Measurements from ENCODE around the gene TMEM53. TPM values are rescaled to one million over a fixed set of nuclear protein-coding genes. Genes with fewer than 3 reads are reported as not detected.
A peak's percentile ranks its signal among the peaks of the same experiment; 100 is the strongest.

Gene TMEM53
- total RNA-seq, 5 donors from 2014 or later (not counting 1 experiment from before 2014, with no cell fraction given), result 1.1 to 2.8 (median 2.2) TPM

GRCh38 chr1:44641126-44642102 lies 32.9 kb downstream of the TMEM53 start:
- Histone ChIP-seq H3K27ac (ENCODE audit: low read length) (no peak overlapping the region), H3K27me3 (replicated peaks in 1 of 2; ENCODE audit: control insufficient read depth in 2 of 2, extremely low read depth in 1 of 2, insufficient read depth in 2 of 2, low read length in 1 of 2) (no peaks in the 10 kb centered on the region), H3K4me3 (ENCODE audit: control insufficient read depth in 1 of 2, extremely low read depth in 1 of 2, low read length in 1 of 2) (no peak overlapping the region), H3K9me3 (no peaks in the 10 kb centered on the region), H3K36me3 (ENCODE audit: control insufficient read depth in 2 of 2, extremely low read depth in 1 of 2, insufficient read depth in 1 of 2, low read length in 1 of 2) (peaks cover 35 to 98% of the 10 kb centered on the region in 2 donors), H3K4me1 (ENCODE audit: control insufficient read depth in 1 of 2, extremely low read depth in 1 of 2, insufficient read depth in 2 of 2, low read length in 2 of 2) (peaks cover 0 to 2% of the 10 kb centered on the region in 2 experiments)
- H3K4me3 Mint-ChIP-seq, result no peak overlapping the region
- H3K27me3 Mint-ChIP-seq, result no peaks in the 10 kb centered on the region
- H3K4me1 Mint-ChIP-seq, result peaks cover 4 to 14% (median 6%) of the 10 kb centered on the region in 3 donors
- no peaks in the 10 kb centered on the region for H3K9me3 Mint-ChIP-seq
- DNase-seq, result no peak
- ATAC-seq (replicated peaks in 1 of 4), result no peak
- H3K36me3 Mint-ChIP-seq, result peaks cover 40% of the 10 kb centered on the region
- POLR2A ChIA-PET, result no interaction called here
- 94% methylated on average over 7 of the region's 12 CpGs for WGBS (ENCODE audit: insufficient coverage)
- CTCF ChIA-PET, result interaction anchor here in 1 of 2 donors (0.5 to 1.0 kb wide), 2 partner anchors 9 to 10 kb away, joined by 8 to 10 read pairs; no protein-coding TSS in a partner anchor
- peak overlapping the region in 1 of 2 donors; percentile 73 for H3K27ac Mint-ChIP-seq

- Histone ChIP-seq H3K36me3 (ENCODE audit: control insufficient read depth in 2 of 2, extremely low read depth in 1 of 2, insufficient read depth in 1 of 2, low read length in 1 of 2) (peaks cover 30 to 98% of the 10 kb centered on the region in 2 donors), H3K27me3 (replicated peaks in 1 of 2; ENCODE audit: control insufficient read depth in 2 of 2, extremely low read depth in 1 of 2, insufficient read depth in 2 of 2, low read length in 1 of 2) (no peaks in the 10 kb centered on the region), H3K27ac (ENCODE audit: low read length) (no peak overlapping the region), H3K4me1 (ENCODE audit: control insufficient read depth in 1 of 2, extremely low read depth in 1 of 2, insufficient read depth in 2 of 2, low read length in 2 of 2) (peaks cover 0 to 2% of the 10 kb centered on the region in 2 experiments), H3K9me3 (no peaks in the 10 kb centered on the region), H3K4me3 (ENCODE audit: control insufficient read depth in 1 of 2, extremely low read depth in 1 of 2, low read length in 1 of 2) (no peak overlapping the region)
- ATAC-seq (replicated peaks in 1 of 4) (no peak), DNase-seq (no peak)
- POLR2A ChIA-PET, result no interaction called here
- Mint-ChIP-seq H3K4me1 (peaks cover 11 to 15% (median 11%) of the 10 kb centered on the region in 3 donors), H3K4me3 (no peak overlapping the region), H3K27me3 (no peaks in the 10 kb centered on the region), H3K9me3 (no peaks in the 10 kb centered on the region), H3K27ac (no peak overlapping the region), H3K36me3 (peaks cover 49% of the 10 kb centered on the region)
- CTCF ChIA-PET, result no interaction called here
- WGBS (ENCODE audit: insufficient coverage), result 97% methylated on average over 22 of the region's 24 CpGs
Observed at GRCh38 chr1:44640200-44640853, 34.0 kb downstream of the TMEM53 start.

GRCh38 chr1:44637702-44638411 lies 36.4 kb downstream of the TMEM53 start:
- Mint-ChIP-seq H3K27me3 (no peaks in the 10 kb centered on the region), H3K4me3 (no peak overlapping the region), H3K4me1 (peaks cover 33 to 36% (median 36%) of the 10 kb centered on the region in 3 donors), H3K27ac (no peak overlapping the region), H3K36me3 (peaks cover 49% of the 10 kb centered on the region), H3K9me3 (no peaks in the 10 kb centered on the region)
- peaks cover 4 to 19% of the 10 kb centered on the region in 2 experiments for H3K4me1 ChIP-seq (ENCODE audit: control insufficient read depth in 1 of 2, extremely low read depth in 1 of 2, insufficient read depth in 2 of 2, low read length in 2 of 2)
- no peaks in the 10 kb centered on the region for H3K9me3 ChIP-seq
- H3K27ac ChIP-seq (ENCODE audit: low read length), result no peak overlapping the region
- 97% methylated on average over 23 of the region's 27 CpGs for WGBS (ENCODE audit: insufficient coverage)
- ChIA-PET CTCF (no interaction called here), POLR2A (no interaction called here)
- H3K36me3 ChIP-seq (ENCODE audit: control insufficient read depth in 2 of 2, extremely low read depth in 1 of 2, insufficient read depth in 1 of 2, low read length in 1 of 2), result peaks cover 34 to 98% of the 10 kb centered on the region in 2 donors
- no peak for ATAC-seq (replicated peaks in 1 of 4)
- no peak for DNase-seq
- no peak overlapping the region for H3K4me3 ChIP-seq (ENCODE audit: control insufficient read depth in 1 of 2, extremely low read depth in 1 of 2, low read length in 1 of 2)
- no peaks in the 10 kb centered on the region for H3K27me3 ChIP-seq (replicated peaks in 1 of 2; ENCODE audit: control insufficient read depth in 2 of 2, extremely low read depth in 1 of 2, insufficient read depth in 2 of 2, low read length in 1 of 2)

- H3K9me3 ChIP-seq, result no peaks in the 10 kb centered on the region
- H3K27me3 Mint-ChIP-seq, result no peaks in the 10 kb centered on the region
- H3K36me3 ChIP-seq (ENCODE audit: control insufficient read depth in 2 of 2, extremely low read depth in 1 of 2, insufficient read depth in 1 of 2, low read length in 1 of 2), result peaks cover 33 to 90% of the 10 kb centered on the region in 2 donors
- H3K4me3 Mint-ChIP-seq, result no peak overlapping the region
- DNase-seq (no peak), ATAC-seq (replicated peaks in 1 of 4) (no peak)
- H3K27ac ChIP-seq (ENCODE audit: low read length), result no peak overlapping the region
- no peaks in the 10 kb centered on the region for H3K9me3 Mint-ChIP-seq
- ChIA-PET CTCF (no interaction called here), POLR2A (no interaction called here)
- peaks cover 30 to 42% (median 38%) of the 10 kb centered on the region in 3 donors for H3K4me1 Mint-ChIP-seq
- no peak overlapping the region for H3K27ac Mint-ChIP-seq
- no peaks in the 10 kb centered on the region for H3K27me3 ChIP-seq (replicated peaks in 1 of 2; ENCODE audit: control insufficient read depth in 2 of 2, extremely low read depth in 1 of 2, insufficient read depth in 2 of 2, low read length in 1 of 2)
- no peak overlapping the region for H3K4me3 ChIP-seq (ENCODE audit: control insufficient read depth in 1 of 2, extremely low read depth in 1 of 2, low read length in 1 of 2)
- H3K36me3 Mint-ChIP-seq, result peaks cover 44% of the 10 kb centered on the region
- WGBS (ENCODE audit: insufficient coverage), result 95% methylated on average over 11 of the region's 13 CpGs
- H3K4me1 ChIP-seq (ENCODE audit: control insufficient read depth in 1 of 2, extremely low read depth in 1 of 2, insufficient read depth in 2 of 2, low read length in 2 of 2), result peaks cover 4 to 25% of the 10 kb centered on the region in 2 experiments
Observed at GRCh38 chr1:44636688-44637598, 37.3 kb downstream of the TMEM53 start.

- Mint-ChIP-seq H3K4me3 (no peak overlapping the region), H3K27ac (no peak overlapping the region), H3K27me3 (no peaks in the 10 kb centered on the region), H3K36me3 (peaks cover 38% of the 10 kb centered on the region), H3K4me1 (peaks cover 34 to 45% (median 41%) of the 10 kb centered on the region in 3 donors), H3K9me3 (no peaks in the 10 kb centered on the region)
- Histone ChIP-seq H3K27me3 (replicated peaks in 1 of 2; ENCODE audit: control insufficient read depth in 2 of 2, extremely low read depth in 1 of 2, insufficient read depth in 2 of 2, low read length in 1 of 2) (no peaks in the 10 kb centered on the region), H3K9me3 (no peaks in the 10 kb centered on the region), H3K4me3 (ENCODE audit: control insufficient read depth in 1 of 2, extremely low read depth in 1 of 2, low read length in 1 of 2) (no peak overlapping the region), H3K36me3 (ENCODE audit: control insufficient read depth in 2 of 2, extremely low read depth in 1 of 2, insufficient read depth in 1 of 2, low read length in 1 of 2) (peaks cover 30 to 82% of the 10 kb centered on the region in 2 donors), H3K27ac (ENCODE audit: low read length) (no peak overlapping the region), H3K4me1 (ENCODE audit: control insufficient read depth in 1 of 2, extremely low read depth in 1 of 2, insufficient read depth in 2 of 2, low read length in 2 of 2) (peaks cover 4 to 29% of the 10 kb centered on the region in 2 experiments)
- ATAC-seq (replicated peaks in 1 of 4) (no peak), DNase-seq (no peak)
- ChIA-PET CTCF (no interaction called here), POLR2A (no interaction called here)
- WGBS (ENCODE audit: insufficient coverage), result 95% methylated on average over 9 of the region's 14 CpGs
Observed at GRCh38 chr1:44636083-44636687, 38.1 kb downstream of the TMEM53 start.

All from T-cell (primary cell).